EL (cell line): ENCODE data around the gene SFXN3.
"Not testable (repeated sequence)": the region's sequence is repeated elsewhere in the genome, so short reads cannot be mapped to it uniquely, and the experiment has no call there.

ENCODE experiments used
- DNase-seq: peaks from one replicate; pipeline ENCODE4 v3.0.0-alpha.2; 2016

SFXN3 gene

GRCh38 chr10:101016814-101017213 is 14.2 kb upstream of the SFXN3 start:
- no peak for DNase-seq

- DNase-seq = no peak
These were observed 12.9 kb upstream of the SFXN3 start for GRCh38 chr10:101018118-101018599.

GRCh38 chr10:101018600-101019439 is 12.2 kb upstream of the SFXN3 start:
- DNase-seq = peak; percentile 81

- DNase-seq = no peak
These were observed 11.7 kb upstream of the SFXN3 start for GRCh38 chr10:101019440-101019703.

- no peak for DNase-seq
These were observed 10.5 kb upstream of the SFXN3 start for GRCh38 chr10:101020427-101021075.

GRCh38 chr10:101021239-101021638 is 9.8 kb upstream of the SFXN3 start:
- DNase-seq = no peak

GRCh38 chr10:101021692-101022251 is 9.3 kb upstream of the SFXN3 start:
- DNase-seq = no peak

GRCh38 chr10:101022967-101023705 is 7.9 kb upstream of the SFXN3 start:
- no peak for DNase-seq

- DNase-seq = no peak
These were observed 3.8 kb upstream of the SFXN3 start for GRCh38 chr10:101027106-101027720.

GRCh38 chr10:101028446-101029337 is 2.3 kb upstream of the SFXN3 start:
- DNase-seq = no peak

GRCh38 chr10:101029520-101030295 is 1.3 kb upstream of the SFXN3 start:
- DNase-seq = no peak

GRCh38 chr10:101030496-101031127 is 422 bp upstream of the SFXN3 start:
- peak; percentile 48 for DNase-seq

GRCh38 chr10:101031796-101032636 is 982 bp downstream of the SFXN3 start:
- peak; percentile 75 for DNase-seq

GRCh38 chr10:101032637-101033224 is 1.7 kb downstream of the SFXN3 start:
- peak; percentile 95 for DNase-seq

- DNase-seq = no peak
These were observed 2.2 kb downstream of the SFXN3 start for GRCh38 chr10:101033276-101033675.

- DNase-seq = not testable (repeated sequence)
These were observed 3.4 kb downstream of the SFXN3 start for GRCh38 chr10:101034404-101034803.

GRCh38 chr10:101035314-101035713 is 4.3 kb downstream of the SFXN3 start:
- DNase-seq = no peak

GRCh38 chr10:101035916-101036702 is 5.1 kb downstream of the SFXN3 start:
- DNase-seq = no peak
